ENCODE measurements around the gene PCNX1.
"Not testable (repeated sequence)": the region's sequence is repeated elsewhere in the genome, so short reads cannot be mapped to it uniquely, and the experiment has no call there.

PCNX1 gene

DNA sequence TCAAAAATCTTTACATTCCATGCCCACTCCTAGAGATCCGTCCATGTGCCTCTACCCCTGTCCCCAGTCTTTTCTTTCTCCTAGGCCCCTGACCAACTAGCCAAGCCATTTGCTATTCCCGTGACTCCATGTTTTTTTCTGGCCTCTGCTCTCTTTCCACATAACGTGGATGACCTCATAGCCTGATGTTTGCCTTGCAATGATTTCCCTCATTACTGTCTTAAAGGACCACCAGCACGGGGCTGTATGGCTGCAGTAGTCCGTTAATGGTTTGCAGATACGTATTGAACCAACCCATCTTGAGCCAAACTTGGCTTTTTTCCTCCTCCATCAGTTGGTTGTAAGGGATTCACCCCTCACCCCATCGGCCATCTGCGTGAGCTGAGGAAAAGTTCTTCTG, 226.0 kb downstream of the PCNX1 start:
- ATAC-seq = no peak

DNA sequence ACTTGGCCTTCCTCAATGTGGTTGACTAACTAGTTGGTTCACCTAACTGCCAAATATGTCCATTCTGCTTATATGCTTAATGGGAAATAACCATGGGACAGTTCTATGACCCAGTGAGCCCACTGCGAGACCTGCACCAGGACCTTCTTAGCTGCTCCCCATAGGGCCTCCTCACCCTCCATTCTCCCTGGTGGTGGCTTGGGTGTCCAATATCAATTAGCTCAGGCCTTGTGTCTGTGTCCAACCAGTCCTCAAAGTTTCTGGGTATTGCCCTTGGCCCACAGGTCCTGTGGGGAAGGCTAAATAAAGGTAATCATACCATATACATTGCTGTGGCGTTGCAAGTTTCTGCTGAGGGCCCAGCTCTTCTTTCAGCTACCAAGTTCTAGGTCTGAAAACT, 228.2 kb downstream of the PCNX1 start:
- ATAC-seq = no peak

DNA sequence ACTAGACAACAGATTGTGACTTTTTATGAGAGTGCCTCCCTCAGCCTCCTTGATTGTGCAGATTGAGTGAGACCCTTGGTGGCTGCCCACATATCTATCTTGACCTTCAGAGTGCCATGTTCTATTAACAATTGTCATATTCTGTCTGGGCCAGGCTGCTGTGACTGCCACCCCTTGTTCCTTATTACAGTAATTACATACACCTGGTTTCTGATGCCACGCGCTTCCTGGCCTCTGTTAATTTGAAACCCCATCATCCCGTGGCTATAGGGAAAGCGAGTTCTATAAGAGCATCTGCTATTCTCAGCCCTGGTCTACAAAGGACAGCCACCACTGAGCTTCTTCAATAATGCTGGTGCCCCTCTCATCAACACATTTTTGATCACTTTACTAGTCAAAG, 228.7 kb downstream of the PCNX1 start:
- no peak for ATAC-seq

DNA sequence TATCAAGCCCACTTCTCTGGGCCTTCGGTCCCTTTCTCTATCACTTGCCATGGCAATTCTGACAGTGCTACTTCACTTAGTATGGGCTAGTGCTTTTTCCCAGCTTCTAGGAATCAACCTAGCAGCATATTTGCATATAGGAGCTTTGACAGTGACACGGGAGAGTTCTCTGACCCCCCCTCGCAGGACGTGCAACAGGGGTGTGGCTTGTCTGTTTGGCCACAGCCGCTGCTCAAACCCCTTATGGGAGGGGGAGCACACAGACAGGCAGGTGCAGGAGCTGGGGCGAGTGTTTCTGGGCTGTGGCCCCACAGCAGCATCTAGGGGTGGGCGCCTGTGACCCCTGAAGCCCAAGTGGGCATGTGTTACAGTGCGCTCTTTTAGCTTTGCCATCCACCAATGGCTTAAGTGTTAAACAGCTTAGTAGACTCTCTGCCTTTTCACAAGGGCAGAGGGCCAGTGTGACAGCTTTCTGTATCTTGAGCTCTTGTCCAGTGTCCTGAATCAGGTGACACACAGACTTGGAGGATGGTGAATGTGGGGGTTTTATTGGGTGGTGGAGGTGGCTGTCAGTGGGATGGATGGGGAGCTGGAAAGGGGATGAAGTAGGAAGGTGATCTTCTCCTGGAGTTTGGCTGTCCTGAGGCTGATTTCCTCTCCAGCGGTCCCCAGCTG, 229.3 kb downstream of the PCNX1 start:
- ATAC-seq = no peak

DNA sequence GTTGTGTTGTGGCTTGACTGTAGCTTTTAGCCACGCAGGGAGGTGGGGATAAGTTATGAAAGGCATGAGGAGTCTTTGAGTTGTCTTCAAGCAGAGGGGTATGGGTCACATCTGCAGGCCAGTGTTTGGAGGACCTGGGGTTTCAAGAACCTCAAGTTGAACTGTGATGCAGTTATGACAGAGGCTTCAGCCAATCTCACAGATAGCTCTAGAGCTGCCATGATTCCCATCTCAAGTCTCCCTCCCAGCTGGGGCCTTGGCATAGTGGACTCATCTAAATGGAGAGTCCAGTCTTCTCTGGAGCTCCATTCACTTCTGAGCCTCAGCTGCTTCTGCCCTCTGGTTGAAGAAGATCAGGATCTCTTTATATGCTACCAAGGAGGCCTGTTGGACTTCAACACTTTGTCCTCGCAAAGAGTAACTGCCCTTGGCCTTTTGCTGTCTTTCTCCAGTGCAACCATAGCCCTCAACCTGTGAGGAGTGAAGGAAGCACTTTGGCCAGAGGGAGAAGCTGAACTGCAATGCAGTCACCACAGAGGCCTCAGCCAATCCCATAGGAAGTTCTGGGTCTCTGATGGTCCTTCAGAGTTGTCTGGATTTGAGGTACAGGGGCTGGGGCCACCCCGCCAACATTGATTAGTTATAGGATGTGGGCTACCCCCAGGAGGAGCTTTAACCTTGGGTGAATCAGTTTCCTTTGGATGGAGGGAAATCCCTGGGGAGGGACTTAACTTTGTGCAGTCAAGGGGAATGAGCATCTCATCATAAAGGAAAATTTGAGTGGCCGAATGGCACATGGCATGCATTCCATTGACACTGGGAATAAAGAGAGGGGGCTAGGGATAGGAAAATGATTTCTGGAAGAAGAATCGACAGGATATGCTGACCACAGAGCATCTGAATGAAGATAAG, 230.5 kb downstream of the PCNX1 start:
- ATAC-seq = no peak

DNA sequence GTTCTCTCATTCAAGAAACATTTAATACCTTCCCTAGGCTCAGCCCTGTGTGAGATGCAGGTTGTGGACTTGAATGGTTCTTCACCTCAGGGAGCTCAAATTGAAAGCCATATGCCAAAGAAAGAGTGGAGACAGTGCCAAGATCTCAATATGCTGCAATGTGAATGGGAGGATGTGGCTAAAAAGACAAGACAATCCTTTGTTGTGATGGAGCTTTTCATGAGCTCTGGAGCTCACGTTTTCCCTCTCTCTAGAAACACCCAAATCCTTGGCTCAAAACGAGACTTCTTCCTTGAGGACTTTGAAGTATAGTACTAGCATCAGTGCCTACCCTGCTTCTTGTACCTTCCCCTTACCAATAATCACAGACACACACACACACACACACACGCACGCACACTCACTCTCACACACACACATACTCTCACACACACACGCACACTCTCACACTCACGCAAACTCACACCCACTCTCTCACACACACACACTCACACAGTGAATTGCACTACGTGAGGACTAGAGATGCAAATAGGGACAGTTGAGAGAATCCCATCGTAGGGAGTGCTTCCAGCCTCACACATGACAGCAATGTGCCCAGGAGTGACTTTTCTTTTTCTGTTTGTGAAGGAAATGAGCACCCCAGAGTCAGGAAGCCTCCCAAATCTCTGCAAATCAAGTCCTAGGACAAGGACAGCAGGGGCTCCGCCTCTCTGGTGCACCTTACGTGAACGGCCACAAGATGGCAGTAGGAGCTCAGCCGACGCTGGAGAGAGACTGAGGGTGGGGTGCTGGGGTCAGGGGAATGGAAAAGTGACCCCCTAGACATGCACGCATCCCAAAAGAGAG, 231.4 kb downstream of the PCNX1 start:
- ATAC-seq = peak in 1 of 2 donors; percentile 41

DNA sequence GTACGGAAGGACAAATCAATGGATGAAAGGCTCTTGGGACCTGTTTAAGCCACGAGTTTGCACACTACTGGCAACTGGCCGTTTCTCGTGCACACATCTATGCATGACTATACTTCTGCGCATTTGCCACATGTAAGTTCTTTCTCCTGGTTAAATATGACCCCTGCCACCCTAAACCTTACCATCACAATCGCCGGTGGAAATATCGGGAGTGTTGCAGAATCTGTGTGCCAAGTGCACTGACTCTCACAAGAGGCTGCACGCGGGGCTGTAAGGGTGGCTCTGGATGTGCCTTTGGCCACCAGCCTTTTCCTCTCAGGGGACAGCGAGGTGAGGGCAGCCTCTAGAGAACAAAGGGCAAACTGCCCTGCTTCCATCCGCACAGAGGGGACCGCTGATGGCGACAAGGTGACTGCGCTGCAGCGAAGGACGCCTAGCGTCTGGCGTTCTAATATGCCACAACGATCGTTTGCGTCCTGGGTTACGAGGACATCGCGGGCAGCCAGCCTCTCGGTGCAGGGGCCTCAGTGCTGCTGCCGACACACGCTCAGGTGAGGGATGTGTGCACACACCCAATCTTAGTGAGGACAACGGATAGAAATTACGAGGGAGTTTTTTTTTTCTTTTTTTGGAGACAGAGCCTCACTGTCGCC, 232.2 kb downstream of the PCNX1 start:
- ATAC-seq = no peak

DNA sequence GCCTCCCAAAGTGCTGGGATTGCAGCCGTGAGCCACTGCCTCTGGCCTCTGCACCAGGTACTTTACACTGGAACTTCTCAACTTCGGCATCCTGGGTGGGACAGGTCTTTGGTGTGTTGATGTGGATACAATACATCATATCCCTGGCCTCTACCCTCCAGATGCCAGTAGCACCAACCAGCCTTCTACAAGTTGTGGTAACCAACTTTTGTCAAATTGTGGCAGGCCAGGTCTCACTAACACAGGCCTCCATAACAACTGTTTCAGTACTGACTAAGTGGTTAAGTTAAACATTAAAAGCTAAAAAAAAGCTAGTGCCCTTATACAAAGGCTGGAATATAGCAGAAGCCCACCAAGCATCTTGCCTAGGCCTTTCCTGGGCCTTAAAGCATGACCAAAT, 232.9 kb downstream of the PCNX1 start:
- ATAC-seq = no peak

DNA sequence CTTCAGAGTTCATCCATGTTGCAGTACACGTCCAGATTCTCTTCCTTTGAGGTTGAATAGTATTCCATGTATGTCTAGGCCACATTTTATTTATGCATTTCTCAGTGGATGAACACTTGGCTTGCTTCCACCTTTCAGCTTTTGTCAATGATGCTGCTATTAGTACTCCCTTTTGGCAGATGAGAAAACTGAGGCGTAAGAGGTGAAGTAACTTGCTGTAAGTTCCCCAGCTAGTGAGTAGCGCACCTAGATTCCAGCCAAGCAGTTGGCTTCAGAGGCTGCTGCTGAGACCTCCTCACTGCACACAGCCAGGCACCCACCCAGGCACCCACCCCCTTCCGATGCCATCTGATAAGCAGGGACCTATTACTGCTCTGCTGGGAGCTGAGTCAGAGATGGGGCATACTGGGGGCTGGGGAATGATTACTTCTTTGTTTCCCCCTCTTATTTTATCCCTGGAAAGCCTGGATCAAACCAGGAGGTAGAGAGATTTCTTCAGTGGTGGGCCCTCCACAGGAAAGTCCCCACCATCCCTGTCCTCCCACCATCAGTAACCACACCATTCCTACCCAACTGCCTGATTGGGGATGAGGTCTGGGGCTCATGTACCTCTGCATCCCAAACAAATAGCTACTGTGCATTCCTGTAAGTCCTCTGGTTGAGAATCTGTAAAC, 234.6 kb downstream of the PCNX1 start:
- no peak for ATAC-seq

DNA sequence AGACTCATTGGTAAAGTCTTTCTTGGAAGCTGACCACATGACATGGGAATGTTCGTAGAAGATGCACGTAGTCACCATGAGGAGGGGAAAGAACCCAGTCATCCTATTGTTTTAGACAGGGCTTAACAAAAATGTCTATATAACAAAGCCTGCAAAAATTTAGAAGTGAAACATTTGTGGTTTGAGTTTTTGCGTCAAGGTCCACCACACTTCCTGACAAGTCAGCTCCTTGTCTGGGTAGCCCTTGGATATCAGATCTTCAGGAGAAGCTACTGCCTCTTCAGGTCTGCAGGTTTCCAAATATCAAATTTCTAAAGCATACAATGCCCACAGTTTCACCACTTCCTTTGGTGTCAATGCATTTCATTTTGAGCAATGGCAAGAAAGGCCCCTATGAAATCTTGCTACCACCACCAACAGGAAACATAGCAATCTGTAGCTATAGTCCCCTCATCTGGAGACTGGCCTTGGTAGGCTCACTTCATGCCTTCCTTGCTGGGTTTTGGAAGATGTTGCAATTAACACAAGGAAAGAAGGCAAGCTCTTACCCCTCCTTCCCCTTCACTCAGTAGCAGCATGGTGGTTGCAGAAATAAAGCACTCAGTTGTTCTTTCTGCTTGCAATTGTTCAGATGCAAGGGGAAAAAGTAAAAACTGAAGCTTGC, 235.2 kb downstream of the PCNX1 start:
- ATAC-seq = peak in 1 of 2 donors; percentile 6

DNA sequence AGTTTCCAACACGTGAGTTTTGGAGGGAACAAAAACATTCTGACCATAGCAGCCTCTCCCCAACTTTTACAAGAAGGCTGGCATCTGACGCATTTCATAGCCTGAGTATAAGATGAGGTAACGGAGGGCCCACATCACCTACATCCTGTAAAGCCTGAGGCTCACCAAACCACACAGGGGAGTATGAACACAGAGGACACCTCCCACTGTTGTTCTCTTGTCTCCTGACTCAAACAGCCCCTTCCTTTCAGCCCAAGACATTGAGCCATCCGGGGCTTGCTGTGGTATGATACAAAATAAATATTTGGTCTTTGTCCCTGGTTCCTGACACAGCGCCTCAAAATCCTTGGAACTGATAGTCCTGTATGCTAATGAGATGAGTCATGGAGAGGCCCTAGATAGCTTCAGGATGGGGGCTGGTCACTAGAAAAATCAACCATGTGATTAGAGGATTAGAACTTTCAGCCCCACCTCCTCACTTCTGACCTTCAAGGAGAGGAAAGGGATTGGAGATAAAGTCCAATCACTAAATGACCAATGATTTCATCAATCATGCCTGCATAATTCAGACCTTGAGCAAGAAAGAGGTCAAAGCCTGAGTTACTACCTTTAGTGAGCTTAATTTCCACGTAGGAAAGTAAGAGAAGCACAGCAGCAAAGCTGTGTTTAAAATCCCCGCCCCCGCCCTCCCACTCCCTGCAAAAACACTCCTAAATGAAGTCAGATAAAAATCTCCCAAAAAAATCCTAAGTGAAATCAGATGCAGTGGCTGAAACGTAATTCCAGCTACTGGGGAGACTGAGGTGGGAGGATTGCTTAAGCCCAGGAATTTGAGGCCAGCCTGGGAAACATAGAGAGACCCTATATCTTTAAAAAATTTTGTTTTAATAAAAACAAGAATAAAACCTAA, 236.4 kb downstream of the PCNX1 start:
- ATAC-seq = peak; percentile 89 to 91

DNA sequence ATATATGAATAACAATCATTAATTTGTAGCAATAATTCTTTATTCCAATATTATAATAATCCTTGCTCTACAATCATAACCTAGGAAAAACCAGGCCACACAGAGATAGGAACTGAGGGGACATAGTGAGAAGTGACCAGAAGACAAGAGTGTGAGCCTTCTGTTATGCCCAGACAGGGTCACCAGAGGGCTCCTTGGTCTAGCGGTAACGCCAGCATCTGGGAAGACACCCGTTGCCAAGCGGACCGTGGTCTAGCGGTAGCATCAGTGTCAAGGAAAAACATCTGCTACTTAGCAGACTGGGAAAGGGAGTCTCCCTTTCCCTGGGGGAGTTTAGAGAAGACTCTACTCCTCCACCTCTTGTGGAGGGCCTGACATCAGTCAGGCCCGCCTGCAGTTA, 240.1 kb downstream of the PCNX1 start:
- not testable (repeated sequence) for ATAC-seq

DNA sequence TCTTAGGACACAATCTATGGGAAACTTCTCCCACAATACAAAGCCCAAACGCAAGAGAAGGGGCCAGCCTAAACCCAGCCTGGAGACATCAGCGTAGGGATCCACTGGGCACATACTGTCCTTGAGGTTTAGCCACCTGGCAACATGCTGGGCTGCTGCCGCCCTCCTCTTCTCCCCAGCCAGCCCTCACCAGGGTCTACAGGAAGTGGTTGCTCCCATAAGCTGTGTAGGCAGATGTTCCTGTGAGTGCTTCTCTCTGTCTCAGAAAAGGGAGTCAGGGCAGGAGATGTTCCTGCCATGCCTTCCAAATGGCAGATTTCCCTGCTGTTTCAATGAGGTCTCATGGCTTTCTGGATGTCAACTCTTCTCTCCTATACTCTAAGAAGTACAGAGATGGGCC, 241.4 kb downstream of the PCNX1 start:
- ATAC-seq = no peak

DNA sequence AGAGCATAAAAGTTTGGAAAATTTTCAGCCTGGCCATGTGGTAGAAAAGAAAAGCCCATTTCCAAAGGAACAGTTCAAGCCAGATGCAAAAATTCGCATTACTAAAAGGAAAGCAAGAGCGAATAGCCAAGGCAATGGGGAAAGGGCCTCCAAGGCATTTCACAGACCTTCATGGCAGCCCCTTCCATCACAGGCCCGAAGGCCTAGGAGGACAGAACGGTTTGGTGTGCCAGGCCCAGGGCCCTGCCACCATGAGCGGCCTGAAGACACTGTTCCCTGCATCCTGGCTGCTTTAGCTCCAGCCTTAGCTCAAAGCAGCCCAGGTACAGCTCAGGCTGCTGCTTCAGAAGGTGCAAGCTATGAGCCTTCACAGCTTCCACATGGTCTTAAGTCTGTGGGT, 243.5 kb downstream of the PCNX1 start:
- no peak for ATAC-seq

DNA sequence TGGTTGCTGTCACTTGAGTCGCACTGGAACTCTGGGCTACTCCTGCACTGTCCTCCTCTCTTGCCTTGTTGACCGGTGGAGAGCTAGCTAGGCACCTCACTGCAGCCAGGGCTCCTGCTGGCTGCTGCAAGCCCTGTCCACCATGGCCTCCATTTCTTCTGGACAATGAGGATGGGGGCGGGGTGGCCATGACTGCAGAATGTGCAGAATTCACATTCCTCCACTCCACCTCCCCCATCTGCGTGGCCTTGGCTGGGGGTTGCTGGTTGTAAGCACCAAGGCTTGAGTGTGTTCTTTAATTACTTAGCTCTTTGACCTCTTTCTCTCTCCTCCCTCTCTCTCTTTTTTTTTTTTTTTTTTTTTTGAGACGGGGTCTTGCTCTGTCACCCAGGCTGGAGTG, 248.5 kb downstream of the PCNX1 start:
- no peak for ATAC-seq

DNA sequence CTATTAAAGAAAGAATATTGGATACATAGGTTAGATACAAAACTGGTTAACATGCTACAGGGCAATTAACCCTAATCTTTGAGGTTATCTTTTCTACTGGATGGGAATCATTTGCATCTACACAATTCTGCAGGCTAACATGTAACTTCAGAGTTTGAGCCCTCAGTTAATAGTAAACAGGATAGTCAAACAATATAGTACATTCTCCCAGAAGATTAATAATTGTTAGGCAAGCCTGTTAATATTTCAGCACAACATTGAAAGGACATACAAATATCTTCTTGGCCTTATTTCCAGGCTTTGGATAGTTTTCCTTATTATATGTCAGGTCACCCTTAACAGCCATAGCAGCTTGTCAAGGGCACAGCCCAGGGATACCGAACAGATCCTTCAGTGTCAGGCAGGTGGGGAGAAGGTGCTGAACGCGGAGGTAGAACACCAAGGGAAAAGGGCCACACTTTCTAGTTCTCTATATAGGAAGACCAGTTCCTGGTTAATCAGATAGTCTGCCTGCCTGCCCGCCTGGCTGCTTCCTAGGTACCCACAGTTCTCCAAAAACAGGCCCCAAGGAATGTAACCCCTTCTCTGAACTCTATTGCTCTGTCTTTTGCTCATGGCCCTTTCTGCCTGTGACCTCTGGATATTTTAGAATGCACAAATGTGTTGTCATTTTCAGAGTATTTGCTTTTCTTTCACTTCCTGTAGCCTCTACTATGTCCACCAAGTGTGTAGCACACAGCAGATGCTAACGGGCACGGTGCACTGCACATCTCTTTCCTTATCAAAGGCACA, 256.0 kb downstream of the PCNX1 start:
- ATAC-seq = no peak

DNA sequence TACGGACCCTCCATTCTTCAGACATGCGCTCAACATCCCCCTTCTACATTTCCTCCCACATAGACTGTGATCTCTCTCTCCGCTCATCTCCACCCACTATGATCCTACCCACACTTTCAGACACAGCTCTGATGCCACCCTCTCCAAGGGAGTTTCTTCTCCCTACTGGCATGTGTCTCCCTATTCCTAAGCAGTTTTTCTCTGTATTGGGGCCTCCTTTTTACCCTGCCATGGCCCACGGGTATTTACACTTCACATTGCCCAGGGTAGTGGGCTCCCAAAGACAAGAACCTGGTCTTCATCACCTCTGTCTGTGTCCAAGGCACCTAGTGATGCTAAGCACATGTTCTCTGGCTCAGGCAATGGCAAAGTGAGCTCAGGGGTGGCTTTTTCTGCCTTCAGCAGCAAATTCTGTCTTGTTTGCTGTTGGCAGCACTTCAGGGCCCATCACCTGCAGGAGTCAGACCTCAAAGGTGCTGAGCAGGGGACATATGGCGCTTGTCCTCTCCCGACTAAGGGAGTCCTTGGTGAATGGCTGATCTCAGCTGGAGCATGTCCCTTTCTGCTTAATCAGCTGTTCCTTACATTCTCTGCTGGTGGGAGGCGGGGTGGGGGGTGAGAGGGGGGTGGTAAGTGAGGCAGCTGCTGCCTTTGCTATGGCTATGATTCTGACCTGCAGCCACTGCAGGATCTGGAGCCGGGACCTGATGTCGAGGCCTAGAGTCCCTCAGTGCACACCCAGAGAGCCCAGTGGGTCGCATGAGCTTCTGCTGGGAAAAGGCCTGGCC, 256.8 kb downstream of the PCNX1 start:
- no peak for ATAC-seq
